Measurements from ENCODE around the gene ANKRD42.

Gene ANKRD42

DNA sequence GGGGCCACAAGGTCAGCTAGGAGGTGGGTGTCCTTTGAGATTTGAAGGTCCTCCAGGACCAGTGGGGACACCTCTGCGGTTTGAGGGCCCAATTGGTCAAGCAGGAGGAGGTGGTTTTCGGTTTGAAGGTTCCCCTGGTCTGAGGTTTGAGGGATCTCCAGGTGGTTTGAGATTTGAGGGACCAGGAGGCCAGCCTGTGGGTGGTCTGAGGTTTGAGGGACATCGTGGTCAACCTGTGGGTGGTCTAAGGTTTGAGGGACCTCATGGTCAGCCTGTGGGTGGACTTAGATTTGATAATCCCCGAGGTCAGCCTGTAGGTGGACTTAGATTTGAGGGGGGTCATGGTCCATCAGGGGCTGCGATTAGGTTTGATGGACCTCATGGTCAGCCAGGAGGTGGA is 24.8 kb upstream of the ANKRD42 start:
- TF ChIP-seq EZH2phosphoT487 (IDR thresholded peaks at IDR 0.05; ENCODE audit: low read length) (no peak), EZH2 (optimal IDR thresholded peaks at IDR 0.05; ENCODE audit: low read depth, low read length) (no peak)
- TF ChIP-seq, protein P1, sequence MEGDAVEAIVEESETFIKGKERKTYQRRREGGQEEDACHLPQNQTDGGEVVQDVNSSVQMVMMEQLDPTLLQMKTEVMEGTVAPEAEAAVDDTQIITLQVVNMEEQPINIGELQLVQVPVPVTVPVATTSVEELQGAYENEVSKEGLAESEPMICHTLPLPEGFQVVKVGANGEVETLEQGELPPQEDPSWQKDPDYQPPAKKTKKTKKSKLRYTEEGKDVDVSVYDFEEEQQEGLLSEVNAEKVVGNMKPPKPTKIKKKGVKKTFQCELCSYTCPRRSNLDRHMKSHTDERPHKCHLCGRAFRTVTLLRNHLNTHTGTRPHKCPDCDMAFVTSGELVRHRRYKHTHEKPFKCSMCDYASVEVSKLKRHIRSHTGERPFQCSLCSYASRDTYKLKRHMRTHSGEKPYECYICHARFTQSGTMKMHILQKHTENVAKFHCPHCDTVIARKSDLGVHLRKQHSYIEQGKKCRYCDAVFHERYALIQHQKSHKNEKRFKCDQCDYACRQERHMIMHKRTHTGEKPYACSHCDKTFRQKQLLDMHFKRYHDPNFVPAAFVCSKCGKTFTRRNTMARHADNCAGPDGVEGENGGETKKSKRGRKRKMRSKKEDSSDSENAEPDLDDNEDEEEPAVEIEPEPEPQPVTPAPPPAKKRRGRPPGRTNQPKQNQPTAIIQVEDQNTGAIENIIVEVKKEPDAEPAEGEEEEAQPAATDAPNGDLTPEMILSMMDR (IDR thresholded peaks at IDR 0.05; ENCODE audit: low read length): no peak
- H3K4me2 ChIP-seq (ENCODE audit: low read depth, low read length): peak overlapping the region; percentile 24; the same call in 1 of the 2 replicates
- peaks cover 45% of the 10 kb centered on the region for H3F3A ChIP-seq (ENCODE audit: insufficient read depth, low read length)
- H3K9me2 ChIP-seq (replicated peaks; ENCODE audit: insufficient read depth, low read length): no peaks in the 10 kb centered on the region
- no peaks in the 10 kb centered on the region; the same call in 1 of the 2 replicates for H4K20me1 ChIP-seq (ENCODE audit: insufficient read depth, low read length)
- no peak overlapping the region for H3K4me3 ChIP-seq (ENCODE audit: low read length)
- no peak overlapping the region for H3K9ac ChIP-seq (ENCODE audit: low read length)
- no peak overlapping the region for H3K27ac ChIP-seq (ENCODE audit: low read length)
- H3K36me3 ChIP-seq (replicated peaks; ENCODE audit: insufficient read depth, low read length): peaks cover 60% of the 10 kb centered on the region
- no peak for DNase-seq
- no peaks in the 10 kb centered on the region for H3K27me3 ChIP-seq (replicated peaks; ENCODE audit: insufficient read depth, low read length)
- no peaks in the 10 kb centered on the region for H3K9me3 ChIP-seq (replicated peaks; ENCODE audit: insufficient read depth, low read length)
- H2AFZ ChIP-seq (ENCODE audit: low read length): no peak overlapping the region
- H3K79me2 ChIP-seq (ENCODE audit: low read length): peaks cover 94% of the 10 kb centered on the region
- peaks cover 47% of the 10 kb centered on the region for H3K4me1 ChIP-seq (ENCODE audit: low read length)

- Histone ChIP-seq H3K4me1 (ENCODE audit: low read length) (peaks cover 60% of the 10 kb centered on the region), H4K20me1 (ENCODE audit: insufficient read depth, low read length) (no peaks in the 10 kb centered on the region; the same call in 1 of the 2 replicates), H3K9me2 (replicated peaks; ENCODE audit: insufficient read depth, low read length) (no peaks in the 10 kb centered on the region), H3K79me2 (ENCODE audit: low read length) (peaks cover 93% of the 10 kb centered on the region), H2AFZ (ENCODE audit: low read length) (no peak overlapping the region), H3K9me3 (replicated peaks; ENCODE audit: insufficient read depth, low read length) (no peaks in the 10 kb centered on the region), H3K4me2 (ENCODE audit: low read depth, low read length) (peak overlapping the region; percentile 24), H3K27ac (ENCODE audit: low read length) (no peak overlapping the region; the same call in 1 of the 2 replicates), H3F3A (ENCODE audit: insufficient read depth, low read length) (peaks cover 51% of the 10 kb centered on the region), H3K27me3 (replicated peaks; ENCODE audit: insufficient read depth, low read length) (no peaks in the 10 kb centered on the region), H3K9ac (ENCODE audit: low read length) (no peak overlapping the region), H3K36me3 (replicated peaks; ENCODE audit: insufficient read depth, low read length) (peaks cover 45% of the 10 kb centered on the region), H3K4me3 (ENCODE audit: low read length) (no peak overlapping the region)
- TF ChIP-seq EZH2 (optimal IDR thresholded peaks at IDR 0.05; ENCODE audit: low read depth, low read length) (no peak), EZH2phosphoT487 (IDR thresholded peaks at IDR 0.05; ENCODE audit: low read length) (no peak)
- TF ChIP-seq, protein P1 (IDR thresholded peaks at IDR 0.05; ENCODE audit: low read length): no peak
- no peak for DNase-seq
Observed at GRCh38 chr11:83170865-83171264, 22.6 kb upstream of the ANKRD42 start.

GRCh38 chr11:83172551-83172950 is 21.0 kb upstream of the ANKRD42 start:
- H3K9me2 ChIP-seq (replicated peaks; ENCODE audit: insufficient read depth, low read length): no peaks in the 10 kb centered on the region
- H3K79me2 ChIP-seq (ENCODE audit: low read length): peaks cover 94% of the 10 kb centered on the region
- H3K4me2 ChIP-seq (ENCODE audit: low read depth, low read length): peak overlapping the region; percentile 24; the same call in 1 of the 2 replicates
- H4K20me1 ChIP-seq (ENCODE audit: insufficient read depth, low read length): no peaks in the 10 kb centered on the region; the same call in 1 of the 2 replicates
- no peaks in the 10 kb centered on the region for H3K27me3 ChIP-seq (replicated peaks; ENCODE audit: insufficient read depth, low read length)
- no peaks in the 10 kb centered on the region for H3K9me3 ChIP-seq (replicated peaks; ENCODE audit: insufficient read depth, low read length)
- H3K27ac ChIP-seq (ENCODE audit: low read length): peak overlapping the region; percentile 77; the same call in 1 of the 2 replicates
- no peak overlapping the region for H3K4me3 ChIP-seq (ENCODE audit: low read length)
- DNase-seq: no peak
- no peak overlapping the region for H2AFZ ChIP-seq (ENCODE audit: low read length)
- peaks cover 59% of the 10 kb centered on the region for H3K4me1 ChIP-seq (ENCODE audit: low read length)
- TF ChIP-seq EZH2 (optimal IDR thresholded peaks at IDR 0.05; ENCODE audit: low read depth, low read length): no peak
- TF ChIP-seq, protein P1 (IDR thresholded peaks at IDR 0.05; ENCODE audit: low read length): no peak
- no peak overlapping the region for H3K9ac ChIP-seq (ENCODE audit: low read length)
- H3K36me3 ChIP-seq (replicated peaks; ENCODE audit: insufficient read depth, low read length): peaks cover 46% of the 10 kb centered on the region
- H3F3A ChIP-seq (ENCODE audit: insufficient read depth, low read length): peaks cover 51% of the 10 kb centered on the region

All from MM.1S (cell line).